ENCODE data around the gene YTHDF1.

The YTHDF1 gene

DNA sequence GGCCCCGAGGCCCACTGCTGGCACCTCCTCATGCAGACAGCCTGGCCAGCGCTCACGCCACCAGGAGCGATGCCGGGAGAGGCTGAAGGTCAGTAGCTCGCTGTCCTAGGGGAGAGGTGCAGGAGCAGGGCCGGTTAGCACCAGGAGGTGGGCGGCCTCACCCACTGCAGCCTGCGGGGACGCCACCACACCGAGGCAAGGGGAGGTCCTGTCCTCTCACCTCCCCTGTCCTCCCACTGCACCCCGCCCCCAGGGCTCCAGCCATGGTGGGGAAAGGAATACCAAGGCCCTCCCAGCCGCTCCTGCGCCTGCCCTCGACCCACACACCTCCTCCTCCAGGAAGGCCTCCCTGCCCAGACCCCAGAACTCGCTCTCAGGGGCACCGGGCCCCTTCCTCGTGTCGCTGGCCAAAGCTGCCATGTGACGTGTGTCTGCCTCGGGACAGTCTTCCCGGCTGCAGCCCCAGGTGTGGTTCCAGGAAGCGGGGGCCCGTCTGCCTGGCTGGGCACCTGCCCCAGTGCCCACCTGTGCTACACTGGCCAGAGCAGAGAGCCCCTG lies 31.8 kb upstream of the YTHDF1 start:
- DNase-seq = no peak

DNA sequence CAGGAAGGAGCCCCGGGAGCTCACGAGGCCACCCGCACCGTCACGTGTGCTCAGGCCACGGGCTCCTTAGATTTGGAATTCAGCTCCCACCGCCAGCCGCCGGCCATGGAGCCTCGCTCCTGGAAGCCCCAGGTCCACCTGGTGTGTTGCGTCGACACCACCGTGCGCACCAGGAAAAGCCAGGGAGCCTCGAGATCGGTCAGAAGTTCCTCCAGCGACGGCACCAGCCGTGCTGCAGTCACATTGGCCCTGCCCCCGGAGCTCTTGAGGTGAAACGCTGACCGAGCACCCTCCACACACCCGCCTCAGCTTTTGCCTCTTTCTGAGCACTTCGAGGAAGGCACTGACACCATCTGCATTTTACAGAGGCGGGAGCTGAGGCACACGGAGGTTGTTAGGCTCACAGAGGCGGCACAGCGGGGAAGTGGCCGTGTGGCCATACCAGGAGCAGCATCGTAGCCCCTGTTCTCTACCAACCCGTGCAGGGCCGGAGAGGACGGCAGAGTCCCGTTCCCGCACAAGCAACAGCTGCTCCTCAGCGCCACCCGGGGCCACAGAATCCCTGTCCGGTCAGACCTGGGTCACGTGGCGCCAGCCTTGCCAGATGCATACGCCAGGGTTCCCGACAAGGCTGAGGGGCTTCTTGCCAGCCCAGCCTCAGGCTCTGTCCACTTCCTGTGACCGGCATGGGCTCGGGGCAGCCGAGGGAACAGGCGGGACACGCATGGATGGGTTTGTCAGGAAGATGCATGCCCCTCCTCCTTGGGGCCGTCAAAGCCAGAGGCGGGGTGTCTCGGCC lies 30.8 kb upstream of the YTHDF1 start:
- DNase-seq = no peak

DNA sequence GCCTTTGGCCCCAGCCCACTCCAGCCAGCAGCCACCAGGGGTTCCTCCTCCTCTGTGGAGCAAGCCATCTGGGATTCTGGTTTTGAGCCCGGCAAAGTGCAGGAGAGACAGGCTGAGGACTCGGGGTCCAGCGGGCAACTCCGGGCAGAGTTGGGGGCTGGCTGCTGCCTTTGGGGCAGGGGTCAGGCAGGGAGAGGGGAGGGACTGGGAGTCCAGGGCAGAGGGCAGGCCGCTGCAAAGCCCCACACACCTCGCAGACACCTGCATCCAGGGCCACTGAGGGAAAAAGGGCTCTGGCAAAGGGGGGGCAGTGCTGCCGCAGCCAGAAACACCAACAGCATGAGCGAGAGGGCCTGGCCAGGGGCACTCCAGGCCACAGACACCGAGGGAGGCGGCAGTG lies 28.5 kb upstream of the YTHDF1 start:
- DNase-seq = no peak

DNA sequence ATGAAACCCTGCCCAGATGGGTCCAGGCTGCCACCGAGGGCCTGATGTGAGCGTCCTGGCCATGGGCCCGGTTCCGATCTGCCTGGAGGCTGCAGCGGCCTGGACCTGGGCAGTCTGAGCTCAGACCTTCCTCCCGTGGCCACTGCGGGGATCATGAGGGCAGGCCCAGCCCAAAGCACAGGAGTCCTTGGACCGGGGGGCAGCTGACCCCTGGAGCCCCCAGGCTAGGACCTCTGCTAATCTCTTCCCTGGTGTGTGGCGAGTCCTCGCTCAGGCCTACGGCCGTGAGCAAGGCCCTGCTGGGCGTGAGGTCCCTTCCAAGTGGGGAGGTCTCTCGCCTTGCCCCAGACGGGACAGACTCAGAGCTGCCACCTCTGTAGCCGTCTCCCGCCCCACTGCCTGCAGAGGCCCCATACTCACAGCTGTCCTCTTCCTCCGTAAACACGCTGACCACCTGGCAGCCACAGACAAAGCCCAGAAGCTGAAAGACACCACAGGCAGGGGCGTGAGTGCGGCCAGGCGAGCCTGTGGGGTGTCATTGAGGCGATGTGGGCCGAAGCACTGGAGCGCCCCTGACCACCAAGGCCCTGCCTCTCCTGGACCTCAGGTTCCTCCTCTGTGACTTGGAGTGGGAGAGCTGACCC lies 27.8 kb upstream of the YTHDF1 start:
- no peak for DNase-seq

DNA sequence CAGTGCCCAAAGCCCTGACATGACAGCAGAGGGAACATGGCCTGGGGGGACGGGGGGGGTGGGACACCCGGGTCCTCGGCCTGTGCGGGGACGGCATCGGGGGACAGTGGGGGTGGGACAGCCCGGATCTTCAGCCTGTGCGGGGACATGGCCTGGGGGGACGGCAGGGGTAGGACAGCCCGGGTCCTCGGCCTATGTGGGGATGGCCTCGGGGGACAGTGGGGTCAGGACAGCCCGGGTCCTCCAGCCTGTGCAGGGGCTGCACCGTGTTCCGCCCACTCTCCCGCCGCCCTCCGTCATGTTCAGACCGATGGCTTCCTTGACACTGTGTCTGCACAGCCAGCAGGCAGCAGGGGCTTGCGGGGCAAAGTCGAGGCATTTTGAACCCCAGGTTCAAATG lies 26.8 kb upstream of the YTHDF1 start:
- DNase-seq = no peak

DNA sequence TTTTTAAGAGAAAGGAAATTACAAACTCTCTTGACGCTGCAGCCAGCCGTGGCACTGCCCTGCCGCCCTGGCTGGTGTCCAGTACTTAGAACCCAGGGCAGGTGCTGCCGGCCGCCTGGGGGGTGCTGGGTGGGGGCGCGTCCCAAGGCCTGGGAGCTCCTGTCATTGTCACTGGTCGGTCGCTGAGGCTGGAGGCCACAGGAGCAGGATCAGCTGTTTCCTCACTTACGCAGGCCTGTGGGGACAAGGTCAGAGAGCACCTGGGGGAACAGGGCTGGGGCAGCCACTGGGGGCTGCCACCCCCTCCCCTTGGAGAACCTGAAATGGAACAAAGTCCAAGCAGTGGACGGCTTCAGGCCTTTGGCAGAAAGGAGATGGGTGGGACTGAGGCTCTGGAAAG lies 25.3 kb upstream of the YTHDF1 start:
- DNase-seq = no peak

DNA sequence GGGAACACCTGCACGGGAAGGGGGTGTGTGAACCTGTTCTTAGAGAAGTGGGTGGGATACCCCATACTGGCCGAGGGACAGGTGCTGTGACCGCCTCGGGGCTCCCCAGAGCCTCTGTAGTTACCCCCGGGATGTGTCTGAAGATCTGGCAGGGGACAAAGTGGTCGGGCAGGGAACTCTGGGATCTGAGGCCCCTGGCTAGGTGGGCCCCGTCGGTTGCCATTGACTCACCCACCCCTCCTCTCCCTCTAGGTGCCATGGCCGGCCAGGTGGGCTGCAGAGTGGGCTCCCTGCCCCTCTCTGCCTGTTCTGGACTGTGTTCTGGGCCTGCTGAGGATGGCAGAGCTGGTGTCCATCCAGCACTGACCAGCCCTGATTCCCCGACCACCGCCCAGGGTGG lies 24.1 kb upstream of the YTHDF1 start:
- DNase-seq = no peak

DNA sequence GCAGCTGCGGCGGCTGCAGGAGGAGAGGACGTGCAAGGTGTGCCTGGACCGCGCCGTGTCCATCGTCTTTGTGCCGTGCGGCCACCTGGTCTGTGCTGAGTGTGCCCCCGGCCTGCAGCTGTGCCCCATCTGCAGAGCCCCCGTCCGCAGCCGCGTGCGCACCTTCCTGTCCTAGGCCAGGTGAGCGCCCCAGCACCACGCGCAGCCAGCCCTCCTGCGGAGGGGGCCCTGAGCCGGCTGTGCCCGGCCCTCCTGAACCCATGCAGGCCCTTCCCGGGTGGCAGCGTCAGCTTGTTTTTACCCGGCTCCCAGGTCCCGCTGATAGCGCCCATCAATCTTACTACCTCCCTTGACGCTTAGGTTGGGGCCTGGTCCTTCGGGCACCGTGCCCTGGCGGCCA lies 23.5 kb upstream of the YTHDF1 start:
- no peak for DNase-seq

DNA sequence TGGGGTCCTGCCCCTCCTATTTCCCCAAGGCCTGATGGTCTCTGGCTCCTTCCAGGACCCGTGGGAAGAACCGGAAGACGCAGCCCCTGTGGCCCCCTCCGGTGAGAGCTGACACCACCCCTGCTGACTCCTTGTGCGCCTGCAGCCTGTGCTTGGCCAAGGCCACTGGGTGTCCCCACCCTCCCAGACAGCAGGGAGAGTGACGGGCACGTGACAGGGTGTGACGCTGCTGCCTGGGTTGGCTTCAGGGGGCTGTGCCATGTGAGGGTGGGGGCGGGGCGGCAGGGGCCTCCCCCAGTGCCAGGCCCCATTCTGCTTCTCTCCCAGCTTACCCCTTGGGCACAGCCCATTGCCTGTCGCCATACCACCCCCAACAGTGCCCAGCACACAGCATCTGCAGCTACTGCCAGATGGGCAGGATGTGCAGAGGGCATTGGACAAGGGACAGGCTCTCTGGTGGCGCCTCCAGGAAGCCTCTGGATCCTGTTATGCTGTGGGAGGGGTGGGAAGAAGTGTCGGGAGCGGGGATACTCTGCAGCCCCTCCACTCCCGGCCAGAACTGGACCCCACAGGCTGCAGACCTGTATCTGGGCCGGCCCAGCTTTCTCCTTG lies 22.7 kb upstream of the YTHDF1 start:
- DNase-seq = no peak

DNA sequence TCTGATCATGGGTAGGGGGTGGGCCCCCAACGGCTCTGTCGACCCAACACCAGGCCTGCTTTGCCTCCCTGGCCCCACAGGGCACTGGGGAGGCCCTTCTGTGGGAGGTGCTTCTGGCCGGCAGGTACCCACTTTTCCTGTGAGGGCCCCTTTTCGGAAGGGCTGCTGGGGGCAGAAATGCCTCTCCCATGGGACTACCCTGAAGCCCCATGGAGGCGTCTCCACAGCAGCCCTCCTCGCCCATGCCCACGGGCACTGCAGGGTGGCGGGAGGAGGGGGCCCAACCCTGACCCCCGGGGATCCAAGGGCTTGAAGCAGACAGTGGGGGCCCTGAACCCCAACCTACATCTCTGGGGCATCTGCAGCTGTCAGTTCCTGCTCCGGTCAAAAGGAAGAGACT lies 22.1 kb upstream of the YTHDF1 start:
- DNase-seq = no peak

DNA sequence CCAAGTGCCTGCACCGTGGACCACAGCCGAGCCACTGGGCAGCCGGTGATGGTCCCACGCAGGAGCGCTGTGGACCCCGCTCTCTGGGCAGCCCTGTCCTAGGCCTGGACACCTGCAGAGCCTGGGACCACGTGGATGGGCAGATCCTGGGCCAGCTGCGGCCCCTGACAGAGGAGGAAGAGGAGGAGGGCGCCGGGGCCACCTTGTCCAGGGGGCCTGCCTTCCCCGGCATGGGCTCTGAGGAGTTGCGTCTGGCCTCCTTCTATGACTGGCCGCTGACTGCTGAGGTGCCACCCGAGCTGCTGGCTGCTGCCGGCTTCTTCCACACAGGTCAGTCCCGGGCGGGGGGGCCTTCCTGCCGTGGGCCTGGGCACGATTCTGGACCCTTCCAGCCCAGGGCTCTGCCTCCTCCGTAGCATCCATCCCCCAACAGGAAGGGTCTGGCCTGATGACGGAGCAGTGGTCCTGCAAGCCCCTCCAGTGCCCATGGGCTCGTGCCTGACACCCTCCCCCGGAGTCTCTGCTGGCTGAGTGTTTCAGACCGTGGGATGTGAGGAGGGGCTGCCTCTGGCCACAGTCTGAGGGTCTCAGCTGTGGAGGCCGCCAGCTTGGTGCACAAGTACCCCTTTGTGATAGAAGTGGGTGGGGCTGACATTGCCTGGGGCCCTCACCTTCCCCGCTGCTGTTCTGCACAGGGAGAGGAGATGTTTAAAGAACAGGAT lies 20.3 kb upstream of the YTHDF1 start:
- DNase-seq = no peak

DNA sequence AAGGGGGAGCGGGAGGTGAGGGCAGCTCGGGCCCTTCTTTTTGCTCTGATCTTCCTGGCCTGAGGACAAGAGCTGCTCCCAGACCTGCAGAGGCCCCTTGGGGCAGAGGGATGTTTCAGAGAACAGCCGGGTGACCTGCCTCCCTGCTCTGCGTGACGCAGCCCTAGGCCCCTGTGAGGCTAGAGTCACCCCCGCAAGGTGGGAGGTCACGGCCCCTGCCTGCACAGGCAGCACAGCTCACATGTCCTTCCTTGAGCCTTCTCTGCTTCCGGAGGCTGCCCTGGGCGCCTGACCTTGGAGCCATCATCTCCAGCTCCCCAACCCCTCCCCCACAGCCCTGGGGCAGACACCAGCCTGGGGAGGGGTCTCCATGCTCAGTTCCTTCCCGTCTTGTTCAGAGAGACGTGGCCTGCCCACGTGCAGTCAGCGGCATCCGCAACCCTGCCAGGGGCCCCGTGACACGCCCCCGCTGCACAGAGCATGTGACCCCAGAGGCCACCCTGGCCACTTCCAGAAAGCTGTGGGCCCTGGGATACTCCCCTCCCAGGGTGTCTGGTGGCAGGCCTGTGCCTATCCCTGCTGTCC lies 19.6 kb upstream of the YTHDF1 start, which contains the start of gene BIRC7:
TSS of gene BIRC7 (plus strand) at position 507 of the 585 bp plus-strand sequence. CDS start 192 bp downstream, outside the sequence.
- no peak for DNase-seq

DNA sequence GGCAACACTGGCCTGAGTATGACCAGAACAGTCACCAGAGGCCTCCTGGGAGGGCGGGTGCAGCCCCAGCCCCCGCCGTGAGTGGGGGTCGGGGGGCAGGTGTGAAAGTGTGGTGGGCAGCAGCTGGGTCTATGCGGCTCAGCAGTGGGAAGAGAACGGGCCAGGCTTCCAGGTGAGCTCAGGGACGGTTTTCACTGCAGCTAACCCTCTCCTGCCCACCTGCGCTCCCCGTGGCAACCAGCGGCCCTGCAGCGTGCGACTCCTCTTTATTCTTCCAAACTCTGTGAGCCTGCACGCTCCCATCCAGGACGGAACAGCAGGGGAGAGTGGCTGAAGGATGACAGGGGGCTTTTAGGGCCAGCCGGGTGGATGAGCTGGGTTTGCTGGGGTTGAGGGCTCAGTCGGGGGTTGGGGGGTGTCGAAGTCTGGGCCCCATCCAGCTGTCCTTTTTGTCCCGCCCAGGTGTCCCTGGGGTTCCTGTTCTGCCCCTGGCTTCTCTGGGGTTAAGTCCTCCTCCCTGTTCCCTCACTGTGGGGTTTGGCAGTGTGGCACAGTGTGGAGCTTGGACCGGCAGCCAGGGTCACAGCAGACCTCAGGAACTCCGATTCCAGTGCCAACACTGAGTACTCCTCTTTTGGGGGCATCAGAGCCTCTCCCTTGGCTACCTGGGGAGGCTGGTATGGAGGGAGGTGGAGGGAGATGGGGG lies 18.9 kb upstream of the YTHDF1 start:
- DNase-seq = peak; percentile 24

DNA sequence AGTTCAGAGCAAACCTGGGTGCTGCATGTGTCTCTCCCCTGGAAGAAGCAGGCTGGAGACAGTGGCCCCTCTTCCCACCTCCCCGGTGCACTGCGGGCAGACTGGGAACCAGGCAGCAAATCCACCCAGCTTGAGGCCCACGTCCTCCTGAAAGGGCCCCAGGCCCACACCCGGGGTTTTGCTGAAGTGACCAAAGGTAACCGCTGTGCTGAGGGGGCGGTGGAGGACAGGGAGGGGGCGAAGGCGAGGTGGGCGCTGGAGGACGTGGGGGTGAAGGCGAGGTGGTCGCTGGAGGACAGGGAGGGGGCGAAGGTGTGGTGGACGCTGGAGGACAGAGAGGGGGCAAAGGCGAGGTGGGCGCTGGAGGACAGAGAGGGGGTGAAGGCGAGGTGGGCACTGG lies 18.0 kb upstream of the YTHDF1 start:
- DNase-seq = no peak

DNA sequence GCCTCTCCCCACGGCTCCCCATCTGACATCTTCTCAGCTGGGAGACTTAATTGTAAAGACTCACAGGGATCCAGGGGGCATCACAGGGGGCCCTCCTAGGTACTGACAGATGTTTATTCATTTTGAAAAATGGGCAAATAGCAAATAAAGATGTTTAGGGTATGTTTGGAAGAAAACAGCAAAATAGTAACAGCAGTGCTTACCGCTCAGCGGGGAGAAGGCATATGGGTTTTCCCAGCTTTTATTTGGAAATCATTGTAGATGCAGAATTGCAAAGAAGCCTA lies 17.1 kb upstream of the YTHDF1 start:
- DNase-seq = no peak

DNA sequence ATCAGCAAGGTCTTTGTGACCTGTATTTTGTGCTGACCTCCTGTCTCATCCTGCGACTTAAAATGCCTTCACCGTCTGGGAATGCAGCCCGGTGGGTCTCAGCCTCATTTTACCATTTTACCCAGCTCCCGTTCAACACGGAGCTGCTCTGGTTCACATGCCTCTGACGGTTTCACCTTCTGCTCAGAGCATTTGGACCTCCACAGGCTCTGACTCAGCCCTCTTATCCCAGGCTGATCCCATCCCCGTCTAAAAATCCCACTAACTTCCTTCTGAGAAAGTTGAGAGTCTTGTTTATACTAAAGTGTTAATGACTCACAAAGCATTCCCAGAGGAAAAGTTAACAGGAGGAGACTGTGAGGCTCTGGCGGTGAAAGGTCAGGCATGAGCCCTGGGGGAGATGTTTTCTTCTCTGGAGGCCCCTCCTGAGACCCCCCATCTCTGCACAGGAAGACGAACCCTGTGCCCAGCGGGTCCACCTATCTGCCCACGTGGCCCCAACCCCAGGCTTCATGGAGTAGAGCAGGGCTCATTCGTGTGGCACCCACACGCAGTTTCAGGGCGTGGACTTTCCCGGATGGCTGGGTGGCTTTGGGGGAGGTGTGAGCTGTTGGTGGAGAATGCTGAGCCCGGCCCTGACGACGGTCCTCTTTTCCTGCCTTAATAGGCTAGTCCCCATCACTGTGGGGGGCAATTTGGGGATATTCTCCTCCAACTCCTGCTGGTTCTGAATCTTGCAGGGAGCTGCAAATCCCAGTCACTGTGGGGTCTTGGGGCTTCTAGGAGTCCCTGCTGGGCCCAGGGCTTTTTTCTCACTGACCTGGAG lies 16.5 kb upstream of the YTHDF1 start:
- no peak for DNase-seq

DNA sequence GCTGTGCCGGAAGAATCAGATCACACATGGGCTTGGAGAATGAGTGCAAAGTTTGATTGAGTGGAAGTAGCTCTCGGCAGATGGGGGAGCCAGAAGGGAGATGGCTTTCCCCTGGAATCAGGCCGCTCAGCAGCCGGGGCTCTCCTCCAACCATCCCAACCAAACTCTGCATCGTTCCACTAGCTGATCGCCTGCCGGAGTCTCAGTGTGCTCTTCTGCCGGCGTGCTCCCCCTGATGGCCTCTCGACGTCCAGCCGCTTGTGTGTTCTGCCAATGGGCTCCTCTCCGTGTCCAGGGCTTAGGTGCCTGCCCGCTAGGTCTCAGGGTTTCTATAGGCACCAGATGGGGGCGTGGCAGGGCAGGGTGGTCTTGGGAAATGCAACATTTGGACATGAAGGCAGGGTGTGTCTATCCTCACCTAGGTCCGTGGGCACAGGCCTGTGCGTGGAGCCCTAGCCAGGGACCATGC lies 14.9 kb upstream of the YTHDF1 start:
- DNase-seq = no peak

DNA sequence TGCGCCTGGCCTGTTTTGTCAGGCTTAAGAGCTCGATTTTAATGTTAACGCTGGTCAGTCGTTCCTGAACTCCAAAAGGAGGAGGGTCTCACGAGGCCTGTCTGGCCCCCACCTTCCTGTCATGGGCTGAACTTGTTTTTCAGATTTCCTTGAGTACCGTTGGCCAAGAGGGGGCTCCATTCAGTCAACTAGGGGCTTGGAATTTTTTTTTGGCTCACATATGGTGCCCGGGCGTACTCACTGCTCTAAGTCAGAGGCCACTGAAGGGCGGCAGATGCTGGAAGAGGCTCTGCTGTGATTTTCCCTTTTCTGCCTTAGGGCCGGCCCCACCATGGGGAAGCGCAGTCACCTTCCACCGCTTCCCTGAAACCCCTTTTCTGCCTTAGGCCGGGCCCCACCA lies 12.9 kb upstream of the YTHDF1 start:
- DNase-seq = no peak

DNA sequence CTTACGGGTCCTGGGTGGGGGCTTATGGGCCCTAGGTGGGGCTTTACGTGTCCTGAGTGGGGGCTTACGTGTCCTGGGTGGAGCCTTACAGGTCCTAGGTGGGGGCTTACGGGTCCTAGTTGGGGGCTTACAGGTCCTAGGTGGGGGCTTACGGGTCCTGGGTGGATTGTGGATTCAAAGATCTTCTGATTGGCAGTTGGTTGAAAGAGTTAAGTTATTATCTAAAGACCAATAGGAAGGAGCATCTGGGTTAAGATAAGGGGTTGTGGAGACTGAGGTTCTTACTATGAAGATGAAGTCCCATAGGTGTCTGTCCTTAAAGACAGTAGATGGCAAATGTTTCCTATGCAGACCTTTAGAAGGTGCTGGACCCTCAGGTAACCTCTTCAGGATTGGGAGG lies 11.3 kb upstream of the YTHDF1 start:
- DNase-seq = no peak

DNA sequence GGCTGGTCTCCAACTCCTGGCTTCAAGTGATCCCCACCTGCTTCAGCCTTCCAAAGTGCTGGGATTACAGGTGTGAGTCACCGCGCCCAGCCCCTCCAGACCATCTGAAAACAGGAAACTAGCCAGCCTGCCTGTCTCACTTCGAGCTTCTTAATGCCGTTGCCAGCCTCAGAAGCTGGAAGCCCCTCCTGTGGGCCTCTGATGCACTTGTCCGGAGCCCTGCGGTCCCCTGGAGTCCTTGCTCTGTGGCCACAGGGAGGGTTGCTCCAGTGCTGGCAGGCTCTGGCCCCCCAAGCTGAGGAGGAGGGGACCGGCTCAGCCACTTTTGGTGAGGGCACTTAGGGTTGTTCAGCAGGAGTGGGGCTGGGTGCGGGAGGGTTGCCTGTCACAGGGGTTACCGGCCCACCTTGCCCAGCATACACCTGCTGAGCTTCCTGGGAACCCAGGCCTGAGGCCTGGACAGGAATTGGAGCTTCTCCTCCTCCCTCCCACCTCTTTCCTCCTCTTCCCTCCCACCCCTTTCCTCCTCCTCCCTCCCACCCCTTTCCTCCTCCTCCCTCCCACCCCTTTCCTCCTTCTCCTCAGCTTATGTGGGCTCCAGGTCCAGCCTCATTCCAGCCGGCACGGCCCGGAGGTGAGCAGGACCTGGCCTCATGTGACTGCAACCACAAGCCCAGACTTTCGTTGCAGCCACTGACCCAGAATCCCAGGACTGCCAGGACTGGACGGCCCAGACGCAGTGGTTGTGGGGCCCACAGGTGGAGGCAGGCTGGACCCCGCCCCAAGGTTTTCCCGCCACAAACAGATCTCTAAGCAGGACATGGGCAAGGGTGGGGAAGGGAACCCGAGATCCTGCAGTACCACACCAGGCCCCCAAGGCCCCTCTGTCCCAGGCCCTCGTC lies 10.4 kb upstream of the YTHDF1 start:
- no peak for DNase-seq
